Heart left ventricle (tissue), 16 donors: ENCODE data around the gene SCCPDH. TPM values are rescaled to one million over a fixed set of nuclear protein-coding genes. Genes with fewer than 3 reads are reported as not detected.

Experiments used
- ATAC-seq, 4 donors: fragments of 200-7000 bp; cut with Tn5 transposase; one replicate each; pipeline ENCODE4 v1.9.1; 2020 to 2022; ENCODE audit warnings: moderate library complexity in 4 of 4, mild to moderate bottlenecking in 3 of 4, moderate number of reproducible peaks in 1 of 4
- DNase-seq, 5 donors: peaks; one replicate each; pipeline ENCODE4 v3.0.0-alpha.2; 2020
- H3K27ac ChIP-seq, 12 donors: fragments of 200-600 bp; sonication (generic) in 4 of 12; one replicate each; pipeline versions ENCODE4 v1.5.0 to v1.8.0; 2016 to 2022; ENCODE audit warnings: mild to moderate bottlenecking in 2 of 12
- H3K27me3 ChIP-seq, 9 donors: fragments of 200-600 bp; sonication (generic) in 2 of 9; one replicate each; pipeline versions ENCODE4 v1.5.1 to v1.8.0; 2016 to 2022; ENCODE audit warnings: mild to moderate bottlenecking in 3 of 9
- H3K36me3 ChIP-seq, 9 donors: fragments of 200-600 bp; sonication (generic) in 2 of 9; one replicate each; pipeline versions ENCODE4 v1.5.0 to v1.8.0; 2018 to 2022; ENCODE audit warnings: mild to moderate bottlenecking in 2 of 9
- H3K4me1 ChIP-seq, 12 donors: fragments of 200-600 bp; sonication (generic) in 4 of 12; one replicate each; pipeline versions ENCODE4 v1.5.0 to v1.8.0; 2016 to 2022; ENCODE audit warnings: mild to moderate bottlenecking in 3 of 12
- H3K4me3 ChIP-seq, 12 donors: fragments of 200-600 bp; sonication (generic) in 4 of 12; one replicate each; pipeline versions ENCODE4 v1.5.0 to v1.8.0; 2017 to 2022; ENCODE audit warnings: mild to moderate bottlenecking in 9 of 12, moderate library complexity in 4 of 12
- H3K9me3 ChIP-seq, 12 donors: fragments of 200-600 bp; sonication (generic) in 4 of 12; one replicate each; pipeline versions ENCODE4 v1.5.0 to v1.8.0; 2016 to 2022; ENCODE audit warnings: mild to moderate bottlenecking in 1 of 12
- POLR2A ChIP-seq, 2 donors: fragments of 450-650 bp; IDR thresholded peaks; one replicate each; pipeline ENCODE4 v1.6.1; 2017; ENCODE audit warnings: antibody characterized with exemption in 2 of 2, mild to moderate bottlenecking in 2 of 2, moderate library complexity in 2 of 2
- WGBS, 4 donors: extraction: QIAGEN DNeasy Blood & Tissue Kit in 2 of 4; methylation state at CpG; one replicate each; pipeline versions ENCODE4 v1.1.5 to v1.1.7; 2013 to 2018; 5-methylcytosine and 5-hydroxymethylcytosine counted together
- intact Hi-C, 10 donors: fragments of 100-400 bp; cut with DNase I; formaldehyde crosslinking; loops; one replicate each; pipeline versions ENCODE4 v1.11.1 to v1.14.2; 2022
- polyA plus RNA-seq, 2 donors: library from polyadenylated mRNA; stranded (reverse); fragments of 200-250 nt; gene quantifications; one replicate each; pipeline ENCODE4 v1.2.3, GENCODE V29; 2013
- total RNA-seq, 9 donors: library from RNA; depleted of rRNA in 2 of 9; stranded (reverse); fragments of >200 nt in 2 of 9; fragmentation: NEBNext Ultra II Directional in 3 of 9; extraction: Animal tissue kit (Norgen Biotek cat#: 25700) in 3 of 9; gene quantifications; one replicate each; pipeline versions ENCODE4 v1.1.0 to v1.2.4, GENCODE V29; 2016 to 2023
- TF ChIP-seq, protein P1 (sequence below), 12 donors: fragments of 200-600 bp; sonication (generic) in 4 of 12; IDR thresholded peaks; one replicate each; pipeline versions ENCODE4 v1.5.0 to v1.8.0; 2018 to 2022; ENCODE audit warnings: antibody characterized with exemption in 12 of 12, mild to moderate bottlenecking in 5 of 12
- donor health status: ischemic (EF 13 %, LVEDD 7.1; RV severe dilation, severe dysfunction).
- donor health status: healthy with polysubstance abuse.
- donor health status: DM: no; HTN: yes; CAD: no.
- donor health status: DM: no; HTN: no; CAD: no.
- donor health status: ischemic (EF 25% LVEDD 6.9; RV normal size, moderate dysfunction).
- donor health status: ischemic (EF 25% LVEDD 5.7; RV mildly dilated, moderate dysfunction).
- donor health status: healthy.
- donor health status: DM: yes; HTN: yes; CAD: no.
- donor health status: ischemic (EF 35%, LVEDD 5.7; RV mildly dilated, moderate dysfunction).
- donor health status: nonischemic (EF 11% LVEDD 7.7; RV severe dilation, severe dysfunction).
- donor health status: DM: yes; HTN: yes; CAD: no.
- donor health status: PGD.
- donor health status: ischemic (EF 29% LVEDD 5.4; RV normal size, mild dysfunction).
- donor health status: nonischemic (EF 23%, LVEDD 6.1; RV moderate dilation, normal function).

Gene SCCPDH
- total and polyA plus RNA-seq, 11 donors, result 13.8 to 36.4 (median 31.0) TPM

DNA sequence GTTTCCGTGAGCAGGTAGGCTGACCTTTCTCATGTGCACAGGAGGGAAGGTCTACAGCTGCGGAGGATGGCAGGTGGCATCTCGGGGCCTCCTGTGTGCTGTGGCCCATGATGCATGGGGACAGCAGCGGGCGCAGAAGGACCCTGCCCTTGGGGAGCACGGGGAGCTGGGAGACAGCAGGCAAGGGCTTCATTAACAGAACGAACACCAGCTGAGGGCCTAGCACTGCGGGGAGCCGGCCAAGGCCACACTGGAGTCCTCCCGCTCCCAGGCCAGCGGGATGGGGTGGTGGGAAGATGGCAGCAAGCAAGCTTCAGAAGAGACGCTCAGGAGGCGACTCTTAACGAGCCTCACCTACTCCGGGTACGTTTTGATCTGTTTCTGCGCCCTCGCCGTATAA lies 66.6 kb downstream of the SCCPDH start:
- no peaks in the 10 kb centered on the region for H3K36me3 ChIP-seq
- peaks cover 0 to 23% (median 9%) of the 10 kb centered on the region in 12 donors for H3K4me1 ChIP-seq
- no peak for TF ChIP-seq POLR2A (IDR thresholded peaks at IDR 0.05)
- TF ChIP-seq, protein P1, sequence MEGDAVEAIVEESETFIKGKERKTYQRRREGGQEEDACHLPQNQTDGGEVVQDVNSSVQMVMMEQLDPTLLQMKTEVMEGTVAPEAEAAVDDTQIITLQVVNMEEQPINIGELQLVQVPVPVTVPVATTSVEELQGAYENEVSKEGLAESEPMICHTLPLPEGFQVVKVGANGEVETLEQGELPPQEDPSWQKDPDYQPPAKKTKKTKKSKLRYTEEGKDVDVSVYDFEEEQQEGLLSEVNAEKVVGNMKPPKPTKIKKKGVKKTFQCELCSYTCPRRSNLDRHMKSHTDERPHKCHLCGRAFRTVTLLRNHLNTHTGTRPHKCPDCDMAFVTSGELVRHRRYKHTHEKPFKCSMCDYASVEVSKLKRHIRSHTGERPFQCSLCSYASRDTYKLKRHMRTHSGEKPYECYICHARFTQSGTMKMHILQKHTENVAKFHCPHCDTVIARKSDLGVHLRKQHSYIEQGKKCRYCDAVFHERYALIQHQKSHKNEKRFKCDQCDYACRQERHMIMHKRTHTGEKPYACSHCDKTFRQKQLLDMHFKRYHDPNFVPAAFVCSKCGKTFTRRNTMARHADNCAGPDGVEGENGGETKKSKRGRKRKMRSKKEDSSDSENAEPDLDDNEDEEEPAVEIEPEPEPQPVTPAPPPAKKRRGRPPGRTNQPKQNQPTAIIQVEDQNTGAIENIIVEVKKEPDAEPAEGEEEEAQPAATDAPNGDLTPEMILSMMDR (IDR thresholded peaks at IDR 0.05), result no peak
- H3K27ac ChIP-seq, result no peak overlapping the region
- intact Hi-C loops, result no loop called here
- H3K27me3 ChIP-seq, result peaks cover 0 to 25% (median 0%) of the 10 kb centered on the region in 9 donors
- no peak for DNase-seq
- ATAC-seq, result no peak
- 92 to 96% (median 94%) methylated on average over 17 to 19 of the region's 19 CpGs for WGBS, 4 donors
- no peak overlapping the region for H3K4me3 ChIP-seq
- no peaks in the 10 kb centered on the region for H3K9me3 ChIP-seq

DNA sequence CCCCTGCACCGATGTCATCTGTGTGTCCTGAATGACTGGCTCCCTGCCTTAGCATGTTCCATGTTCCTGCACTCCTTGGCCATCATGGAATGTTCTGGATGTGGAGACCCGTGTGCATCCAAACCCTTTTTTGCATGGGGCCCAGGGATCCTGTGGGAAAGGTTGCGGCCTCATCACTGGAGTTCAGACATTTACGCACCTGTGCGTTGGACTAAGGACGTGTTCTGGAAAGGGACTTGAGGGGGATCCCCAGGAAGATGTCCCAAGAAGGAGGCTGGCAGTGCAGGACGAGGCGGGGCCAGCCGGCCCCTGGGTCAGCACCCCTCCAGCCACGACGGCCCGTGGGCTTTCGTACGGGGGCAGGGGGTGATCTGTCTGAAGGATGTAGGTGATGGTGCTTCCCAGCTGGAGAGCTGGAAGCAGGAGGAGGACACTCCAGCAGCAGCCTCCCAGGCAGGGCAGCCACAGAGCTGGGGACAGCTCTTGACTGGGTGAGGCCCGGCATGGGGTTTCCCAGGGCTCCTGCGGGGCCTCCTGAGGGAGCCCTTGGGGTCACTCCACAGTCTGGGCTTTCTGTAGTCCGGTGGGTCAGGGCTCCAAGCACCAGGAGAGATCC lies 67.2 kb downstream of the SCCPDH start:
- DNase-seq, result no peak
- no peak for ATAC-seq
- Histone ChIP-seq H3K27ac (no peak overlapping the region), H3K4me1 (peaks cover 0 to 23% (median 9%) of the 10 kb centered on the region in 12 donors), H3K9me3 (no peaks in the 10 kb centered on the region), H3K36me3 (no peaks in the 10 kb centered on the region), H3K4me3 (no peak overlapping the region), H3K27me3 (peaks cover 0 to 25% (median 0%) of the 10 kb centered on the region in 9 donors)
- WGBS, 4 donors, result 83 to 88% (median 86%) methylated on average over 17 of the region's 17 CpGs
- intact Hi-C loops, result no loop called here
- no peak for TF ChIP-seq POLR2A (IDR thresholded peaks at IDR 0.05)
- TF ChIP-seq, protein P1 (IDR thresholded peaks at IDR 0.05), result no peak

DNA sequence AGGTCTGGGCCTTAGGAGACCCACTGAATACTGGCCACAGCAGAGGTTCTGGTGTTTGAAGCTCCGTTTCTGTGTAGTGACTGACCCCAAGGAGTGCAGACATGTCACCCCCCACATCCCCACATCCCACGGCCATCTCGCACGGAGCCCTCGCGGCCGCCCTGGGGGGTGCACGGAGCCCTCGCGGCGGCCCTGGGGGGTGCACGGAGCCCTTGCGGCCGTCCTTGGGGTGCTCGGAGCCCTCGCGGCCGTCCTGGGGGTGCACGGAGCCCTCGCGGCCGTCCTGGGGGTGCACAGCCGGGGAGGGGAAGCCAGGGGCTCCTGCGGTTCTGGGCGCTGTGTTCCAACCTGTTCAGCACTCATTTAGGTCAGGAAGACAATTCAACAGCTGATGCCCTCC lies 68.4 kb downstream of the SCCPDH start:
- Histone ChIP-seq H3K36me3 (no peaks in the 10 kb centered on the region), H3K27ac (no peak overlapping the region), H3K4me1 (peaks cover 0 to 23% (median 9%) of the 10 kb centered on the region in 12 donors), H3K4me3 (no peak overlapping the region), H3K9me3 (no peaks in the 10 kb centered on the region), H3K27me3 (peaks cover 0 to 25% (median 0%) of the 10 kb centered on the region in 9 donors)
- WGBS, 4 donors, result 83 to 91% (median 89%) methylated on average over 25 of the region's 25 CpGs
- intact Hi-C loops, result no loop called here
- ATAC-seq (no peak), DNase-seq (no peak)
- no peak for TF ChIP-seq POLR2A (IDR thresholded peaks at IDR 0.05)
- TF ChIP-seq, protein P1 (IDR thresholded peaks at IDR 0.05), result no peak

DNA sequence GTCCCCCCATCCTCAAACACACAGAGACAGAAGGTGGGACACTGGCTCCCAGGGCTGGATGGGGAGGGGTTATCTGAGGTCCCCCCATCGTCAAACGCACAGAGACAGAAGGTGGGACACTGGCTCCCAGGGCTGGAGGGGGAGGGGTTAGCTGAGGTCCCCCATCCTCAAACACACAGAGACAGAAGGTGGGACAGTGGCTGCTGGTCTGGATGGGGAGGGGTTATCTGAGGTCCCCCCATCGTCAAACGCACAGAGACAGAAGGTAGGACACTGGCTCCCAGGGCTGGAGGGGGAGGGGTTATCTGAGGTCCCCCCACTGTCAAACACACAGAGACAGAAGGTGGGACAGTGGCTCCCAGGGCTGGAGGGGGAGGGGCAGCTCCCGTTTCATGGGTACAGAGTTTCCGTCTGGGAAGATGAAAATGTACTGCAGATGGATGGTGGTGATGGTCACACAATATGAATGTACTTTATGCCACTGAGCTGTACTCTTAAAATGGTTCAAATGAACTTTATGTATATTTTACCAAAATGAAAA lies 69.2 kb downstream of the SCCPDH start:
- no peak for ATAC-seq

More for the DNA sequence above, 69.2 kb downstream of the SCCPDH start:
- 30 to 37% (median 36%) methylated on average over 6 of the region's 6 CpGs for WGBS, 4 donors
- intact Hi-C loops, result no loop called here
- H3K36me3 ChIP-seq, result no peaks in the 10 kb centered on the region
- no peak overlapping the region for H3K27ac ChIP-seq
- TF ChIP-seq POLR2A (IDR thresholded peaks at IDR 0.05), result no peak
- TF ChIP-seq, protein P1 (IDR thresholded peaks at IDR 0.05), result no peak
- DNase-seq, result no peak
- H3K9me3 ChIP-seq, result no peaks in the 10 kb centered on the region
- no peak overlapping the region for H3K4me3 ChIP-seq
- peaks cover 0 to 23% (median 8%) of the 10 kb centered on the region in 12 donors for H3K4me1 ChIP-seq
- peaks cover 0 to 25% (median 0%) of the 10 kb centered on the region in 9 donors for H3K27me3 ChIP-seq
